GM19043 (cell line): ENCODE results near the gene PNCK.

Experiments
- ATAC-seq: cut with Tn5 transposase; IDR thresholded peaks from one replicate; pipeline ENCODE4 v1.9.1; 2021; ENCODE audit warnings: low read depth; ENCODE audit not compliant: unreplicated experiment

PNCK gene

GRCh38 chrX:153643431-153644351, 29.9 kb downstream of the PNCK start:
- no peak for ATAC-seq

GRCh38 chrX:153642655-153643430, 30.8 kb downstream of the PNCK start:
- no peak for ATAC-seq

GRCh38 chrX:153642051-153642654, 31.5 kb downstream of the PNCK start:
- ATAC-seq = no peak

GRCh38 chrX:153641627-153642026, 32.0 kb downstream of the PNCK start:
- ATAC-seq = no peak

DNA sequence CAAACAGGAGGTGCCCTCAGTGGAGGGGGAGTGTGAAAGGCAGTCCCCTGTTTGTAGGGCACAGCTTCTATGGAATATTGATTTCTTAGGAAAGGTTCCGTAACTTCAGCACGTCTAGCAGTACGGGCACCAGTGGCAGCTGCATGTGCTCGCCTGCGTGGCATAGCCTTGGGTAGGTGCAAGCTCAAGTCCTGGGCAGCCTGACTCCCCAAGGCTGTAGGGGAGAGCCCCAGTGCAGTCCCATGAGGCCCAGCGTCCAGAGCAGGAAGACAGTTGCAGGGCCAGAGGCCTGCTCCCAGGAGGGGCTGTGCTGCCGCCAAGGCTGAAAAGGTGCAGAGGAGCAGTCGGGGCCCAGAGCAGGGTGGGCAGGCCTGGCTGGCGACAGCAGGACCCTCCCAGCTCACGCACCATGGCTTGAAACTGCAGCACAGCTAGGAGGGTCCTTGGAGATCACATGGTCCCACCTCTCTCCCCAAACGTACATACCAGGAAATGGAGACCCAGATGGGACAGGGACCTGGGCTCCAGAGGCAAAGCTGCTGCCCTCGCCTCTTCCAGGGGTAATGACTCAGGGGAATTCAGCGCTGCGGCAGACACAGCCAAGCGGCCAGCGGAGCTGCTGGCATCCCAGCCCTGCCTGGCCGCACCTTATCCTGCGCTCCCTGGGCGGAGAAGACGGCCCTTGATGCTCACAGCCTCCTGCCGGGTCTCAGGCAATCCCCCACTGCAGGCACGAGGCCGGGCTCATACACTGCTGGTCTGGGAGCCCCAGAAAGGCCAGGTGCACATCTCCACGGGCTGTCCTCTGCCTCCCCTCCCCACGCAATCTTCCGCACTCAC, 32.7 kb downstream of the PNCK start:
- no peak for ATAC-seq

DNA sequence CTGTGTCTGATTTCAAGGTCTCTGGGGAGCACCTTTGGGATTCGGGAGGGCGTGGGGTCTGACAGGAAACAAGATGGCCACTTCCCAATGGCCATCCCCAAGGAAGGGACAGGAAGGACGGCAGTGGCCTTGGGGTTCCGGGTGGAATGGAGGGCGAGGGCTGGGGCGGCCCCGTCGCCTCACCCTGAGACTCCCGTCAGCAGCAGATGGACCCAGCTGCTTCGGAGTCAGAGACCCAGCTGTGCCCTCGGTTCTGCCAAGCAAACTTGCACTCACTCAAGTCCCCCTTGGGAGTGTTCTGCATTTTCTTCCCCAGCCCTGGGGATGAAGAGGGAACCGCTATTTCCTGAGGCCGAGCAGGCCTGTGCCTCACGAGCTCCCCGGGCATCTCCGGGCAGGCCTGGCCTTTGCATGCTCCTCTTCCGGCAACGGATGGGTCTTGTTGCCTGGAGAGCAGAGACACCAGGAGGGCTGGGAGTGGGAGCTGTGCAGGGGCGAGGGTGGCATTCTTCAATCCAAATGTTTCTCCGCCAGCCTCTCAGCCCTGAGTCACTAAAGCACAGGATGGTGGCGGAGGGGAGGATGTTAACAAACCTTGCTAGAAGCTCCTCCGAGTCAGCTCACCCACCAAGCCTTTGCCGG, 33.4 kb downstream of the PNCK start:
- no peak for ATAC-seq

GRCh38 chrX:153639177-153640044, 34.2 kb downstream of the PNCK start:
- no peak for ATAC-seq

DNA sequence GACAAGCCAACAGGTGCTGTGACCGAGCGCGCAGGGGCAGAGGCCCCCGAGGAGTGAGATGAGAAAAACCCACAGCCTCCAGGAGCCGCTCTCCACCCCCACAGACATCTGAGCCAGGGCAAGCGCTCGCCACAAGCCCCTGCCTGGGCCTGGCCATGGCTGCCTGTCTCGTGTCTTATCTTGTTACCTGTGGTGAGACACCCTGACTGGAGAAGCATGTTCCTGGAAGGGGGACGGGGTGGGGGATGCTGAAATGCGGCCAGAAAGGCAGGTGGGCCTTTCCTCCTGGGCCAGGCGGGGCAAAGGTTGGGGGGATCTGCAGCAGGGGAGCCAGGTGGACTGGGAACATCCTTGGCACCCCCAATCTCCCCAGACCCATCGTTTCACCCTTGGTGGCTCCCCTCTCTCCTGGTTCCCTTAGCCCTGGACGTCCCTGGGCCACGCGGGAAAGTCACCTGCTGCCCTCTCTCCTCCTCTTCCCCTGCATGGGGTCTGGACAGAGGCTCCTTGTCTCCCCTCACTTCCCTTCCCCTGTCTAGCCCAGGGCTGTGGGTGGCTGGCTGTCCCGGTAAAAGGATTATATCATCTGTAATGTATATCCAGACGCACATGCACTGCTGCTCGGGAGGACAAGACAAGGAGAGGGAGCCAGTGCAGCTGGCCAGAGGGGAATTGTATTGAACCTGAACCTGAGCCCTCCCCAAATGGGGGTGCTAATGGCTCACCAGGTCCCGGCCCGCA, 35.0 kb downstream of the PNCK start:
- ATAC-seq = no peak

DNA sequence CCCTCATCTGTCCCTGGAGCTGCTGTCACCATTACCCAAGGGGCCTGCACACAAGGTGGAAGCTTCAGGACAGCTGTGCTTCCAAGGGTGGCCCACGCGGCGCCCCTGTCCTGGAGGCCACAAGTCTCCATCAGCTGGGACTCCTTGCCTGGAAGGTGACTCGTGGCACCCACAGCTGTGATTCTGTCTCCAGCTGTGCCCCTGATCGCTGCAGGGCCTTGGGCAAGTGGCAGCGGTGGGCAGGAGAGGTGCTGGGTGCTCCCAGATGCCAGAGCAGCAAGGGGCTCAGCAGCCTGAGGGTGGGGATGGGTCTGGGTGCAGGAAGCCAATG, 35.6 kb downstream of the PNCK start:
- no peak for ATAC-seq

- ATAC-seq = no peak
Observed at GRCh38 chrX:153637121-153638040, 36.2 kb downstream of the PNCK start.

GRCh38 chrX:153636716-153637115, 36.9 kb downstream of the PNCK start:
- ATAC-seq = no peak

GRCh38 chrX:153635788-153636668, 37.6 kb downstream of the PNCK start:
- ATAC-seq = no peak

GRCh38 chrX:153635388-153635787, 38.2 kb downstream of the PNCK start:
- no peak for ATAC-seq

DNA sequence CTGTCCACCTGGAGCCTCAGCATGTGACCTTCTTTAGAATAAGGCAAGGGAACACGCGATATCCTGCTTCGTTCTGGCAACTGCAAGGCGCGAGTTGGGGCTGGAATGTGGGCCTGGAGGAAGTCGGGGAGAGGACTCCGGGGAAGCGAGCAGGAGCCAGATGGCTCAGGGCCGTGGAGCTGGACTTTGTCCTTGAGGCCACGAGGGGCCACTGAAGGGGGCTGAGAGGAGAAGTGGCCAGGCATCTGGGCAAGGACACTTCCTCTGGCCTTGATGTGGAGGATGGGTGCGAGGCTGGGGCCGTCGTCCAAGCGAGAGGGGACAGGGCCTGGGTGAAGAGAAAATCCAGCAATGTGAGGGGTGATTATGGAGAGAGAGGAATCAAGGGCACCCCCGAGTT, 38.8 kb downstream of the PNCK start:
- no peak for ATAC-seq

DNA sequence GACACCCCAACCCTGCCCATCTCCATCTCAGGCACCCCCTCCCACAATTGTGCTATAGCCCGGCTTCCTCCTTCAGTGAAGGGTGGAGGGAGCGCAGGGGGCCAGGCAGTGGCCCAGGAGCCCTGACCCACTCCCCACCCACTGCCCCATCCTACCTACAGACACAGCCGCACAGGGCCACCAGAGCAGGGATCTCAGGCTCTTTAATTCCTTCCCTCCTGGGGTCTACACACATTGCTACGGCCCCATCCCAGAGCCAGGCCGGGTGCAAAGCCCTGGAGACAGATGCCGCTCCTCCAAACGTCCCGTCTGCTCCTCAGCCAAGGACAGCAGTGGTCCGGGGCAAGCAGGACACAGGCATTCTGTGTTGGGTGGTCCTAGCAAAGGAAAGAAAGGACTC, 39.4 kb downstream of the PNCK start:
- no peak for ATAC-seq

- no peak for ATAC-seq
Observed at GRCh38 chrX:153633607-153634180, 39.9 kb downstream of the PNCK start.
